ENCODE results near the gene ARHGAP20.

The ARHGAP20 gene

DNA sequence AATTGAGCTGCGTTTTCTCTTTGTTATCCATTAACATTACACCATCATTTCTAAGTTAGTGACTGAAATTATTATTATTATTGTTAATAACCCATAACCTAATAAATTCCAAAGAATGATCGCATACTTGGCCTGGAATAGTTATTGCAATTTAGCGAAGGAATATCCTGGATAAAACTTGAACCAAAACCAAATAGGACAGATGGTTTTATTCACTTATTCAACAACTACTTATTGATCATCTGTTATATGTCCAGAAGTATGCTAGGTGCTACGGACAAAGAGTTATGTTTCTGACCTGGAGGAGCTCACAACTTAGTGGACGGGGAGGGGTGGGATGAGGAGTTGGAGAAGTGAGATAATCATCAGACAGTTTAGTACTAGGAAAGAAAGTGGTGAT is 44.8 kb upstream of the ARHGAP20 start:
- TF ChIP-seq, protein P1, sequence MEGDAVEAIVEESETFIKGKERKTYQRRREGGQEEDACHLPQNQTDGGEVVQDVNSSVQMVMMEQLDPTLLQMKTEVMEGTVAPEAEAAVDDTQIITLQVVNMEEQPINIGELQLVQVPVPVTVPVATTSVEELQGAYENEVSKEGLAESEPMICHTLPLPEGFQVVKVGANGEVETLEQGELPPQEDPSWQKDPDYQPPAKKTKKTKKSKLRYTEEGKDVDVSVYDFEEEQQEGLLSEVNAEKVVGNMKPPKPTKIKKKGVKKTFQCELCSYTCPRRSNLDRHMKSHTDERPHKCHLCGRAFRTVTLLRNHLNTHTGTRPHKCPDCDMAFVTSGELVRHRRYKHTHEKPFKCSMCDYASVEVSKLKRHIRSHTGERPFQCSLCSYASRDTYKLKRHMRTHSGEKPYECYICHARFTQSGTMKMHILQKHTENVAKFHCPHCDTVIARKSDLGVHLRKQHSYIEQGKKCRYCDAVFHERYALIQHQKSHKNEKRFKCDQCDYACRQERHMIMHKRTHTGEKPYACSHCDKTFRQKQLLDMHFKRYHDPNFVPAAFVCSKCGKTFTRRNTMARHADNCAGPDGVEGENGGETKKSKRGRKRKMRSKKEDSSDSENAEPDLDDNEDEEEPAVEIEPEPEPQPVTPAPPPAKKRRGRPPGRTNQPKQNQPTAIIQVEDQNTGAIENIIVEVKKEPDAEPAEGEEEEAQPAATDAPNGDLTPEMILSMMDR (IDR thresholded peaks at IDR 0.05; ENCODE audit: insufficient read depth, missing control alignments) = no peak
- no peak for DNase-seq (ENCODE audit: insufficient read length, low spot score)
- FAIRE-seq = no peak

DNA sequence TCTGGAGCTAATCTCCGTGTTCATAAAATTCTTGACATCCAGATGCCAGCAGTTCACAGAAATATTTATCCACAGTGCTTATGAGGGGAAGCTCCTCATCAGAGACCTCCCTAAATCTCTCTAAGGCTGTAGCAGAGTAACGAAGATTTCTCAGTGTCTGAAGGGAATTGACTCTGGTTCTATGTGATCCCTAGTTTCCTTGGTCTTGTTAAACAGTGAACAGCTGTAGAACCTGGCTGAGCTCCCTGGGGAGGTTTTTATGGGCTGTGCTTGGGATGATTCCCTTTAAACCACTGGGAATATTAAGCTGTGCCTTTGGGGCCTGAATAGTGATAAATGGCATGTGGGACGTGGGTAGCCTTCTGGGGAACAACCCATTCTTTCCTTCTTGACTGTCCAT is 43.7 kb upstream of the ARHGAP20 start:
- FAIRE-seq (no peak), DNase-seq (ENCODE audit: insufficient read length, low spot score) (no peak)
- TF ChIP-seq, protein P1 (IDR thresholded peaks at IDR 0.05; ENCODE audit: insufficient read depth, missing control alignments) = no peak

DNA sequence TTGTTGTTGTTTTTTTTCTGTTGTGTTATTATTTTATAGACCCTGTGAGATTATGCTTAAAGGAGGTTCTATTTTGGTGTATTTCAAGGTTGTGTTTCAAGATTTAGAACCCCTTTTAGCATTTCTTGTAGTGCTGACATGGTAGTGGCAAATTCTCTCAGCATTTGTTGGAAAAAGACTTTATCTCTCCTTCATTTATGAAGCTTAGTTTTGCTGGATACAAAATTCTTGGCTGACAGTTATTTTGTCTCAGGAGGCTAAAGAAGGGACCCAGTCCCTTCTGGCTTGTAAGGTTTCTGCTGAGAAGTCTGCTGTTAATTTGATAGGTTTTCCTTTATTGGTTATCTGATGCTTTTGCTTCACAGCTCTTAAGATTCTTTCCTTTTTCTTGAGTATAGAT is 40.7 kb upstream of the ARHGAP20 start:
- TF ChIP-seq, protein P1 (IDR thresholded peaks at IDR 0.05; ENCODE audit: insufficient read depth, missing control alignments) = no peak
- FAIRE-seq = no peak
- DNase-seq (ENCODE audit: insufficient read length, low spot score) = no peak

DNA sequence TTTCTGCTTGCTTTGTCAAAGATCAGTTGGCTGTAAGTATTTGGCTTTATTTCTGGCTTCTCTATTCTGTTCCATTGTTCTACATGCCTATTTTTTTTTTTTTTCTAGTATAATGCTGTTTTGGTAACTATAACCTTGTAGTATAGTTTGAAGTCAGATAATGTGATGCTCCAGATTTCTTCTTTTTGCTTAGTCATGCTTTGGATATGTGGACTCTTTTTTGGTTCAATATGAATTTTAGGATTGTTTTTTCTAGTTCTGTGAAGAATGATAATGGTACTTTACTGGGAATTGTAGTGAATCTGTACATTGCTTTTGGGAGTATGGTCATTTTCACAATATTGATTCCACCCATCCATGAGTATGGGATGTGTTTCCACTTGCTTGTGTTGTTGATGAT is 37.9 kb upstream of the ARHGAP20 start:
- TF ChIP-seq, protein P1 (IDR thresholded peaks at IDR 0.05; ENCODE audit: insufficient read depth, missing control alignments) = no peak
- DNase-seq (ENCODE audit: insufficient read length, low spot score) = no peak
- FAIRE-seq = no peak

DNA sequence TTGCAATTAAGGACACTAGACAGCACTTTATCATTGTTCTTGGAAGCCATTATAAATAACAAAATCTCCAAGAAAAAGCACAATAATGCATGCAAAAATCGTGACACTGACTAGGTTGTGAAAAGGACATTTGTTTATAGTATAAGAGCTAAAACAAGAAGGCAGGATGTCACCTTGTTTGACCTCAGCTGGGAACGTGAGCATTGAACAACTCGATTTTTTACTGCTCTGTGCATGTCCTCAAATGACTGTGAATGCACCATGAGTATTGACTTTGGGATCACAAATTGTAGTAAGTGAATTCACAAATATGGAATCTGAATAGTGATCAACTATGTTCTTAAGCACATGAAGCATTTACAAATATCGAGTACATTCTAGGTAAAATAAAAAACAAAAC is 35.3 kb upstream of the ARHGAP20 start:
- FAIRE-seq (peak; percentile 41), DNase-seq (ENCODE audit: insufficient read length, low spot score) (no peak)
- TF ChIP-seq, protein P1 (IDR thresholded peaks at IDR 0.05; ENCODE audit: insufficient read depth, missing control alignments) = no peak

DNA sequence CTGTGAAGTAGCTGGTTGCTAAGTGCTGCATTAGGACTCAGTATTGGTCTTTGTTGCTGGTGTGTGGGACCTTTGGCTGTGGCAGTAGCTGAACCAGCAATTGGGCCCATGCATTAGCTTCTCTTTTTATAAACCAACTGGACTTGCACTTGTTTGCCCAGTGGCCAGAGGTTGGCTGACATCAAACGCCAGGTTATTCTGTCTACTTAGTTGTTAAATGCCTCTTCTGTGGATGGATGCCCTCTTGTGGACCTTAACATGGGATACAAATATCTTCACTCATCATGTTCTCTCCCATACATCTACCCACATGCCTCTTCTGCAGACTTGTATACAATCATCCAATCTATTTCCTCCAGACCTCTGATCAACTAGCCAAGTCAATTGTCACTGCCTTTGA is 26.4 kb upstream of the ARHGAP20 start:
- no peak for FAIRE-seq
- DNase-seq (ENCODE audit: insufficient read length, low spot score) = no peak
- TF ChIP-seq, protein P1 (IDR thresholded peaks at IDR 0.05; ENCODE audit: insufficient read depth, missing control alignments) = no peak

DNA sequence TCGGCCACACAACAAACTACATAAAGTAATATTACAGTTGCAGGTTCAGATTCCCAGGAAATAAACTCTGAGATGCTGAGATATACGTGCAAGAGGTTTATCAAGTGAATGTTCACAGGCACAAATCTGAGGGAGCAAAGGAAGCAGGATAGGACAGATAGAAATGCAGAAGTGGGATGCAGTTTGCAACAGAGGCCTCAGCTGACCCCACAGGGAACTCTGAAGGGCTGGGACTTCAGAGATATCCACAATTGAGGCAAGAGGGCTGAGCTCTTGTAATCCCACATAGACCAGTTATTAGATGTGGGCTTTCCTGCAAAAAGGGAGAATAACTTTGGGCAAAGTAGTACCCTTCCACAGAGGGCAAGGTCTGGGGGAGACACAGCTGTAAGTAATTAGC is 25.4 kb upstream of the ARHGAP20 start:
- TF ChIP-seq, protein P1 (IDR thresholded peaks at IDR 0.05; ENCODE audit: insufficient read depth, missing control alignments) = no peak
- DNase-seq (ENCODE audit: insufficient read length, low spot score) = no peak
- FAIRE-seq = no peak

Data from D721Med (cell line).